ENCODE measurements around the gene LCK. TPM values are rescaled to one million over a fixed set of nuclear protein-coding genes. Genes with fewer than 3 reads are reported as not detected.

The LCK gene
- total RNA-seq, 6 experiments from 2014 or later: not detected

DNA sequence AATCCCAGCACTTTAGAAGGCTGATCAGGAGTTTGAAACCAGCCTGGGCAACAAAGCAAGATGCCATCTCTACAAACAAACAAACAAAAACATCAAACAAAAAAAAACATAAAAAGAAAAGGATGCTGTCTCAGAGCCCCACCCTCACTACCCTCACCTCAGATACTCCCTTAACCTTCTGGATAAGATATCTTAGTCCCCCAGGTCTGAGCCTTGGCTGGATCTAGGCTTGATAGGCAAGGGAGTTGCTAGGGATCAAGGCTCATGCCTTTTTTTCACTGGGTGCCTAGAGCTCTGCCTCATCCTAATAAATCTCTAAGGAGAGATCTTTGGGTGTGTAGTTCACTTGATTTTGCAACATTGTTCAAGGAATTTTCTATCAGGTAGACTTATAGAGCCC is 48.3 kb downstream of the LCK start:
- Mint-ChIP-seq H3K9me3 (no peaks in the 10 kb centered on the region), H3K4me3 (no peak overlapping the region), H3K27me3 (ENCODE audit: insufficient read depth) (no peaks in the 10 kb centered on the region)

DNA sequence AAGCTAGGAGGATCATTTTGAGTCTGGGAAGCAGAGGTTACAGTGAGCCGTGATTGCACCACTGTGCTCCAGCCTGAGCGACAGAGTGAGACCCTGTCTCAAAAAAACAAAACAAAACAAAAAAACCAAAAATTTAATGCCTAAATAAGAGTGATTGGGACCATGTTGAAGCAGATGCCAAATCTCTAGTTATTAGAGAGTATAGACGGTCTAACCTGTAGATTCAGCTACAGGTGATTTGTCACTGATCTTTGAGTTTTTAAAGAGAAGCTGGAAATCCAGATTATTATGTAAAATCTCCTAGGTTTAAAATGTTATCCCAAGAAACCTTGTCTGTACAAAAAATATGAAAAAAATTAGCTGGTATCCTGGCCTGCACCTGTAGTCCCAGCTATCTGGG is 52.3 kb downstream of the LCK start:
- Mint-ChIP-seq H3K4me3 (no peak overlapping the region), H3K36me3 (ENCODE audit: low read depth) (peaks cover 28% of the 10 kb centered on the region), H3K4me1 (ENCODE audit: low read depth) (peaks cover 25% of the 10 kb centered on the region), H3K27me3 (ENCODE audit: insufficient read depth) (no peaks in the 10 kb centered on the region), H3K9me3 (no peaks in the 10 kb centered on the region; the same call in 1 of the 2 replicates), H3K27ac (no peak overlapping the region)
- TF ChIP-seq, protein P1, sequence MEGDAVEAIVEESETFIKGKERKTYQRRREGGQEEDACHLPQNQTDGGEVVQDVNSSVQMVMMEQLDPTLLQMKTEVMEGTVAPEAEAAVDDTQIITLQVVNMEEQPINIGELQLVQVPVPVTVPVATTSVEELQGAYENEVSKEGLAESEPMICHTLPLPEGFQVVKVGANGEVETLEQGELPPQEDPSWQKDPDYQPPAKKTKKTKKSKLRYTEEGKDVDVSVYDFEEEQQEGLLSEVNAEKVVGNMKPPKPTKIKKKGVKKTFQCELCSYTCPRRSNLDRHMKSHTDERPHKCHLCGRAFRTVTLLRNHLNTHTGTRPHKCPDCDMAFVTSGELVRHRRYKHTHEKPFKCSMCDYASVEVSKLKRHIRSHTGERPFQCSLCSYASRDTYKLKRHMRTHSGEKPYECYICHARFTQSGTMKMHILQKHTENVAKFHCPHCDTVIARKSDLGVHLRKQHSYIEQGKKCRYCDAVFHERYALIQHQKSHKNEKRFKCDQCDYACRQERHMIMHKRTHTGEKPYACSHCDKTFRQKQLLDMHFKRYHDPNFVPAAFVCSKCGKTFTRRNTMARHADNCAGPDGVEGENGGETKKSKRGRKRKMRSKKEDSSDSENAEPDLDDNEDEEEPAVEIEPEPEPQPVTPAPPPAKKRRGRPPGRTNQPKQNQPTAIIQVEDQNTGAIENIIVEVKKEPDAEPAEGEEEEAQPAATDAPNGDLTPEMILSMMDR (IDR thresholded peaks at IDR 0.05): no peak
- DNase-seq: no peak

More for the DNA sequence above, 48.3 kb downstream of the LCK start:
- DNase-seq: no peak
- H3K27ac Mint-ChIP-seq: no peak overlapping the region
- TF ChIP-seq, protein P1 (IDR thresholded peaks at IDR 0.05): no peak
- H3K4me1 Mint-ChIP-seq (ENCODE audit: low read depth): peaks cover 21% of the 10 kb centered on the region
- H3K36me3 Mint-ChIP-seq (ENCODE audit: low read depth): peaks cover 30% of the 10 kb centered on the region

DNA sequence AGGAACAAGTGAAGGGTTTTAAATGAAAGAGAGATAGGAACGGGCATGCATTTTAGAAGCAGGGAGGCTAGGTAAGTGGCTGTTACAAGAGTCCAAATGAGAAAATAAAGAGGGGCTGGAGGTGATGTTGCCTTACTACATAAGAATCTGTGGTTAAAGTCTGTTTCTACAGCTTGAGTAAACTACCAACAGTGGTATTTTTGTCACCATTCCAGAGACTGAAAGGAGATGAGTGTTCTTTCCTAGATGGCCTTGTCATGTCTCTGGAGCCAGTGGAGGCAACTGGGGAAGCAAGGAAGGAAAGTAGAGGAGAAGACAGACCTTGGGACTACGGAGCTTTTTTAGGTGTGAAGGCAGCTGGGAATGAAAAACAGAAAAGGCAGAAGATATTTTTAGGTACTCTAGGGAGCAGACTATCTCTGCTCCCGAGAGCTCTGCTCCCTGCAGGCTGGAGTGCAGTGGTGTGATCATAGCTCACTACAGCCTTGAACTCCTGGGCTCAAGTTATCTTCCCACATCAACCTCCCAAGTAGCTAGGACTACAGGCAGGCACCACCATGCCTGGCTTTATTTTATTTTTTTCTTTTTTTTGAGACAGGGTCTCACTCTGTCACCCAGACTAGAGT is 53.0 kb downstream of the LCK start:
- H3K4me3 Mint-ChIP-seq: no peak overlapping the region
- H3K4me1 Mint-ChIP-seq (ENCODE audit: low read depth): peaks cover 25% of the 10 kb centered on the region
- TF ChIP-seq, protein P1 (IDR thresholded peaks at IDR 0.05): no peak
- H3K27me3 Mint-ChIP-seq (ENCODE audit: insufficient read depth): no peaks in the 10 kb centered on the region
- peak; percentile 40 for DNase-seq
- peaks cover 28% of the 10 kb centered on the region for H3K36me3 Mint-ChIP-seq (ENCODE audit: low read depth)
- H3K27ac Mint-ChIP-seq: peak overlapping the region; percentile 6; the same call in 1 of the 2 replicates
- H3K9me3 Mint-ChIP-seq: no peaks in the 10 kb centered on the region; the same call in 1 of the 2 replicates

DNA sequence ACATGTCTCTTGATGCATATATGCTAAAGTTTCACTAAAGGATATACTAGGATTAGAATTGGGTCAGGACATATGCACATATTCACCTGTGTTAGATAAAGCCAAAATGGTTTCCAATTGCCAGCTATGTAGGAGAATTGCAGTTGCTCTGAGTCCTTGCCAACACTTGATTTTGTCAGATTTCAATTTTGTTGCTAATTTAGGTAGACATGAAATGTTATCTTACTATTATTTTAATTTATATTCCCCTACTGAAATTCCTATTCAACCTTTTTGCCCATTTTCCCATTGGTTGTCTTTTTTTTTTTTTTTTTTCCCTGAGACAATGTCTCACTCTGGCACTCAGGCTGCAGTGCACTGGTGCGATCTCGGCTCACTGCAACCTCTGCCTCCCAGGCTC is 54.2 kb downstream of the LCK start:
- Mint-ChIP-seq H3K36me3 (ENCODE audit: low read depth) (peaks cover 35% of the 10 kb centered on the region), H3K27ac (no peak overlapping the region), H3K27me3 (ENCODE audit: insufficient read depth) (no peaks in the 10 kb centered on the region), H3K4me1 (ENCODE audit: low read depth) (peaks cover 31% of the 10 kb centered on the region), H3K9me3 (no peaks in the 10 kb centered on the region; the same call in 1 of the 2 replicates), H3K4me3 (no peak overlapping the region)
- TF ChIP-seq, protein P1 (IDR thresholded peaks at IDR 0.05): no peak
- DNase-seq: no peak

DNA sequence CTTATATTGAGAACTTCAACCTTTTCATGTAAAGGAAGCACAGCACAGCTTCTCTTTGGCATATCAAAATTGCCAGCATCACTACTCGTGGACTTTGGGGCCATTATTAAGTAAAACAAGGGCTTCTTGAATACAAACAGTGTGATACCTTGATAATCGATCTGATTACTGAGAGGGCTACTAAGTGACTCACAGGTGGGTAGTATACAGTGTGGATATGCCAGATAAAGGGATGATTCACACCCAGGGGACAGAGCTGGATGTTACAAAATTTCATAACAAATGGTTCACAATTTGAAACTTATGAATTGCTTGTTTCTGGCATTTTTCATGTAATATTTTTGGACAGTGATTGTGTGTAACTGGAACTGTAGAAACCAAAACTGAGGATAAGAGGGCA is 56.3 kb downstream of the LCK start:
- Mint-ChIP-seq H3K4me1 (ENCODE audit: low read depth) (peaks cover 38% of the 10 kb centered on the region), H3K27ac (peak overlapping the region; percentile 7; the same call in 1 of the 2 replicates), H3K9me3 (no peaks in the 10 kb centered on the region; the same call in 1 of the 2 replicates), H3K4me3 (no peak overlapping the region), H3K36me3 (ENCODE audit: low read depth) (peaks cover 31% of the 10 kb centered on the region), H3K27me3 (ENCODE audit: insufficient read depth) (peaks cover 1% of the 10 kb centered on the region; the same call in 1 of the 2 replicates)
- TF ChIP-seq, protein P1 (IDR thresholded peaks at IDR 0.05): no peak
- no peak for DNase-seq
